Activated CD4-positive, alpha-beta T cell treated with anti-CD3 and anti-CD28 coated beads, Interleukin-2, amount 10 ng/mL, durations not matched to agents 7 days and 5 days (primary cell): ENCODE data around the gene PSMD13. TPM values are rescaled to one million over a fixed set of nuclear protein-coding genes. Genes with fewer than 3 reads are reported as not detected.
A peak's percentile ranks its signal among the peaks of the same experiment; 100 is the strongest.
"Not testable (repeated sequence)": the region's sequence is repeated elsewhere in the genome, so short reads cannot be mapped to it uniquely, and the experiment has no call there.

Experiments used
- CTCF ChIA-PET: fragments of 350-600 bp; sonication (Branson Sonifier 250); formaldehyde crosslinking; loops from one replicate; lab custom pipeline; 2021; ENCODE audit warnings: antibody characterized with exemption; lab: Charles Lee
- POLR2A ChIA-PET: fragments of 350-600 bp; sonication (Branson Sonifier 250); formaldehyde crosslinking; loops from one replicate; lab custom pipeline; 2021; ENCODE audit warnings: antibody characterized with exemption; lab: Charles Lee
- DNase-seq: peaks from one replicate; pipeline ENCODE4 v3.0.0-alpha.2; 2020
- H3K27ac Mint-ChIP-seq: one replicate; pipeline ENCODE4 v1.8.0; 2021; ENCODE audit warnings: mild to moderate bottlenecking, moderate library complexity, mixed read lengths
- H3K27me3 Mint-ChIP-seq: one replicate; pipeline ENCODE4 v1.8.0; 2021; ENCODE audit warnings: mixed read lengths
- H3K36me3 Mint-ChIP-seq: one replicate; pipeline ENCODE4 v1.8.0; 2021; ENCODE audit warnings: low read depth, mixed read lengths
- H3K4me1 Mint-ChIP-seq: one replicate; pipeline ENCODE4 v1.8.0; 2021; ENCODE audit warnings: mixed read lengths
- H3K4me3 Mint-ChIP-seq: one replicate; pipeline ENCODE4 v1.8.0; 2021; ENCODE audit warnings: mild to moderate bottlenecking, moderate library complexity, mixed read lengths
- H3K9me3 Mint-ChIP-seq: one replicate; pipeline ENCODE4 v1.8.0; 2021; ENCODE audit warnings: mixed read lengths
- total RNA-seq, 2 experiments: library from RNA; stranded (reverse); gene quantifications; one replicate each; pipeline ENCODE4 v1.2.3, GENCODE V29; 2021

PSMD13 gene
- total RNA-seq, 2 experiments from 2014 or later, result 125 to 153 TPM

GRCh38 chr11:213111-213510, 23.7 kb upstream of the PSMD13 start:
- Mint-ChIP-seq H3K9me3 (no peaks in the 10 kb centered on the region), H3K4me3 (no peak overlapping the region), H3K27ac (peak overlapping the region; percentile 42), H3K4me1 (peaks cover 23% of the 10 kb centered on the region), H3K27me3 (no peaks in the 10 kb centered on the region), H3K36me3 (peaks cover 54% of the 10 kb centered on the region)
- ChIA-PET CTCF (interaction anchor here (2.0 kb wide), 1 partner anchor 38 kb away, joined by 9 read pairs; no protein-coding TSS in a partner anchor), POLR2A (no interaction called here)
- no peak for DNase-seq

DNA sequence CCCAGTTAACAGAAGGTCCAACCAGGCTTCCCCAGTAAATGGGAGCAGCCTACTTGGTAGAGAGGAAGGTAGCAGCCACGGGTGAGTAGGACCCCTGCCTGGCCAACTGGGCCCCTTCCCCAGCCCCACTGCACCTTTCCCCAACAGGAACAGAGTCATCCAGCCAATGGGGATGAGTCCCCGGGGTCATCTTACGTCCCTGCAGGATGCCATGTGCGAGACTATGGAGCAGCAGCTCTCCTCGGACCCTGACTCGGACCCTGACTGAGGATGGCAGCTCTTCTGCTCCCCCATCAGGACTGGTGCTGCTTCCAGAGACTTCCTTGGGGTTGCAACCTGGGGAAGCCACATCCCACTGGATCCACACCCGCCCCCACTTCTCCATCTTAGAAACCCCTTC, 22.7 kb upstream of the PSMD13 start:
- Mint-ChIP-seq H3K4me1 (peaks cover 23% of the 10 kb centered on the region), H3K36me3 (peaks cover 52% of the 10 kb centered on the region), H3K27me3 (no peaks in the 10 kb centered on the region), H3K27ac (no peak overlapping the region), H3K9me3 (no peaks in the 10 kb centered on the region), H3K4me3 (no peak overlapping the region)
- ChIA-PET POLR2A (no interaction called here), CTCF (no interaction called here)
- no peak for DNase-seq

DNA sequence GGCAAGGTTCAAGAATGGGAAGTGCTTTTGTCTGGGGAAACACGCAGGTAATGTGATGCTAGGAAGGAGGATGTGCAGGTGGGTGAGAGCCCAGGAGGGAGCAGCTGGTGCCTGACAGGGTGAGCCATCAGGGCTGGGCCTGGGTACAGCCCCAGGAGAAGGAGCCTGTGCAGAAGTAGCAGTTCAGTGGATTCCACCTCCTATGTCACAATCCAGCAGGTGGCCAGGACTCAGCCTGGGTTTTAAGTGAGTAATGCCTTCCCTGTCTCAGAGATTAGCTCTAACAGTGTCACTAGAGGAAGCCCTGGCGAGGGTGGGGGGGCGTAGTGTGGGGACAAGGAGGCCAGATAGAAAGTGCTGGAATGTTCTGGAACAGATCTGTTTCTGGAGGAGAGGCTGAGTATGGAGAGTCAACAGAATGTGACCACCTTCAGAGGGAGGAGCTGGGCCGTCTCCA, 21.2 kb upstream of the PSMD13 start:
- ChIA-PET POLR2A (no interaction called here), CTCF (interaction anchor here (0.7 to 1.9 kb wide), 4 partner anchors 9 to 303 kb away, joined by 3 to 13 read pairs (median 4); no protein-coding TSS in a partner anchor)
- H3K27ac Mint-ChIP-seq, result no peak overlapping the region
- H3K36me3 Mint-ChIP-seq, result peaks cover 41% of the 10 kb centered on the region
- no peaks in the 10 kb centered on the region for H3K9me3 Mint-ChIP-seq
- H3K4me3 Mint-ChIP-seq, result no peak overlapping the region
- no peaks in the 10 kb centered on the region for H3K27me3 Mint-ChIP-seq
- H3K4me1 Mint-ChIP-seq, result peaks cover 11% of the 10 kb centered on the region
- no peak for DNase-seq

GRCh38 chr11:216081-216974, 20.4 kb upstream of the PSMD13 start:
- Mint-ChIP-seq H3K4me3 (no peak overlapping the region), H3K36me3 (peaks cover 33% of the 10 kb centered on the region), H3K27me3 (no peaks in the 10 kb centered on the region), H3K4me1 (peaks cover 10% of the 10 kb centered on the region), H3K9me3 (no peaks in the 10 kb centered on the region), H3K27ac (no peak overlapping the region)
- POLR2A ChIA-PET, result interaction anchor here (0.7 kb wide), 1 partner anchor 8 kb away, joined by 3 read pairs; no protein-coding TSS in a partner anchor
- no peak for DNase-seq
- CTCF ChIA-PET, result interaction anchor here (0.7 to 1.9 kb wide), 6 partner anchors 8 to 303 kb away, joined by 3 to 13 read pairs (median 3); no protein-coding TSS in a partner anchor

- peaks cover 10% of the 10 kb centered on the region for H3K4me1 Mint-ChIP-seq
- no peaks in the 10 kb centered on the region for H3K9me3 Mint-ChIP-seq
- H3K27me3 Mint-ChIP-seq, result no peaks in the 10 kb centered on the region
- CTCF ChIA-PET, result interaction anchor here (1.3 to 1.7 kb wide), 2 partner anchors 20 to 33 kb away, joined by 3 to 5 read pairs; no protein-coding TSS in a partner anchor
- DNase-seq, result no peak
- no peak overlapping the region for H3K4me3 Mint-ChIP-seq
- H3K36me3 Mint-ChIP-seq, result peaks cover 25% of the 10 kb centered on the region
- POLR2A ChIA-PET, result no interaction called here
- H3K27ac Mint-ChIP-seq, result peak overlapping the region; percentile 68
Measured at GRCh38 chr11:217704-218103, 19.1 kb upstream of the PSMD13 start.

DNA sequence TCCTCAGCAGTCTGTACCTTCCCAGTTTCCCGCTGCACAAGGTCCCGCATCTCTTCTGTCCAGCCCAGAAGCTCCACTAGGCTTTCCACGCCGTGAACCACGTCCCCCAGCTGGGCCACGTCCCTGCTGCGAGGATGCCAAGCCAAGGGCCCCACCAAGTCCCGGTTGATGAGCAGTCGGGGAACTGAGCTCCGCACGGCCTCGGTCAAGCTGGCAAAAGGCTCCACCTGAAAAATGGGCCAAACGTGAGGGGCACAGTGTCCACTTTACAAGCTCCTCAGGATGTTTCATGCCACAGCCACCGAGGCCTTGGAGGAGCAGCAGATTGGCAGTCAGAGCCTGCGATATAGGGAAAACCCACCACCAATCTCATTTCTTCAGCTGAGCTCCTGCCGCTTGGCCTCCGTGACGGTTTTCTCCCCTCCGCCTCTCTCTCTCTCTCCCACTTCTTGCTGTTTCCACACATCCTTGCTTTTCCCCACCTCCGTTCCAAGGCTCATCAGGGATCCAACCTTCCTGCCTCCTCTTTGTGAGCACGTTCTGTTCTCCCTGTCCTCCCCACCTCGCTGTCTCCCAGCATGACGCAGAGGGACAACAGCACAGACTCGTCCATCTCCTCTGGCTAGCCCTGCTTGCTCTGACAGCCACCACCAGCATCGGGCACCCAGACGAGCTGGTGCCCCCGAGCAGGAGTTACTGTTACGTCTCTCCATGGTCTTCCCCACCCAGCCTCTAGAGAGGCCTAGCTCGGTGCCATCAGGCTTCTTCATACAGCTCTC, 17.8 kb upstream of the PSMD13 start:
- ChIA-PET CTCF (interaction anchor here (1.2 to 2.0 kb wide), 3 partner anchors 11 to 300 kb away, joined by 3 to 7 read pairs (median 5); partner anchors contain the start of genes BET1L and RIC8A), POLR2A (no interaction called here)
- Mint-ChIP-seq H3K27ac (no peak overlapping the region), H3K4me3 (no peak overlapping the region), H3K27me3 (no peaks in the 10 kb centered on the region), H3K4me1 (peaks cover 10% of the 10 kb centered on the region), H3K9me3 (no peaks in the 10 kb centered on the region), H3K36me3 (peaks cover 19% of the 10 kb centered on the region)
- DNase-seq, result no peak

DNA sequence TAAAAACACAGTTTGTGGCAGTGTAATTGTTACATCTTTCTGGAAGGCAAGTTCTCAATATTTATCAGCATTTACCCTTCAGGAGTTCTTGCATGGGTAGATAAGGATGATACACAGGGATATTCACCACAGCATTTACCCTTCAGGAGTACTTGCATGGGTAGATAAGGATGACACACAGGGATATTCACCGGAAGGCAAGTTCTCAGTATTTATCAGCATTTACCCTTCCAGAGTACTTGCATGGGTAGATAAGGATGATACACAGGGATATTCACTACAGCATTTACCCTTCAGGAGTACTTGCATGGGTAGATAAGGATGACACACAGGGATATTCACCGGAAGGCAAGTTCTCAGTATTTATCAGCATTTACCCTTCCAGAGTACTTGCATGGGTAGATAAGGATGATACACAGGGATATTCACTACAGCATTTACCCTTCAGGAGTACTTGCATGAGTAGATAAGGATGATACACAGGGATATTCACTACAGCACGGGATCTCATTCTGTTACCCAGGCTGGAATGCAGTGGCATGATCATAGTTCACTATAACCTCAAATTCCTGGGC, 16.0 kb upstream of the PSMD13 start:
- peaks cover 10% of the 10 kb centered on the region for H3K4me1 Mint-ChIP-seq

DNA sequence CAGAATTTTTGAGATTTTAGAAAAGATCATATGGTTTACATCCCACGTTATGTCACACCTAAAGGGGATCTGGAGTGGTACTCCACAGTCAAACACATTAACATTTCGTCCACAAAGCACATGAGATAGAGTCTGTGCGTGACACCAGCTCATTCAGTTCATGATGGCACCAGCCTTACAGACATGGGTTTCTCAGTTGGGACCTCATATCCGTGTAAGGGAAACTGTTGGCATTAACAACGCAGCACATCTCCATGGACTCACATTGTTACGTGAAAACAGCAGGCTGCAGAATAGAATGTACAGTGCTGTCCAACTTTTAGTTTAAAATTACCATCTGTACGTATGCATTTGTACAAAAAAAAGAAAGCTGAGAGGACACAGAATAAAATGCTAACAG, 15.2 kb upstream of the PSMD13 start:
- H3K9me3 Mint-ChIP-seq, result no peaks in the 10 kb centered on the region
- H3K36me3 Mint-ChIP-seq, result no peaks in the 10 kb centered on the region
- POLR2A ChIA-PET, result no interaction called here
- no peak overlapping the region for H3K4me3 Mint-ChIP-seq
- H3K4me1 Mint-ChIP-seq, result peaks cover 15% of the 10 kb centered on the region
- no peak overlapping the region for H3K27ac Mint-ChIP-seq
- CTCF ChIA-PET, result interaction anchor here (1.1 to 2.0 kb wide), 3 partner anchors 10 to 14 kb away, joined by 3 to 4 read pairs (median 3); partner anchors contain the start of gene BET1L
- H3K27me3 Mint-ChIP-seq, result no peaks in the 10 kb centered on the region
- no peak for DNase-seq

More for the DNA sequence above, 16.0 kb upstream of the PSMD13 start:
- DNase-seq, POLR2A ChIA-PET, H3K27ac Mint-ChIP-seq, H3K4me3 Mint-ChIP-seq, H3K9me3 Mint-ChIP-seq, H3K36me3 Mint-ChIP-seq, H3K27me3 Mint-ChIP-seq: not testable (repeated sequence)
- CTCF ChIA-PET, result interaction anchor here (1.1 kb wide), 1 partner anchor 14 kb away, joined by 3 read pairs; the partner anchor contains the start of gene BET1L

- Mint-ChIP-seq H3K4me3 (no peak overlapping the region), H3K9me3 (no peaks in the 10 kb centered on the region), H3K4me1 (peaks cover 12% of the 10 kb centered on the region), H3K27ac (no peak overlapping the region), H3K27me3 (no peaks in the 10 kb centered on the region), H3K36me3 (no peaks in the 10 kb centered on the region)
- ChIA-PET POLR2A (no interaction called here), CTCF (interaction anchor here (1.2 to 2.0 kb wide), 2 partner anchors 10 to 13 kb away, joined by 3 to 4 read pairs; no protein-coding TSS in a partner anchor)
- DNase-seq, result no peak
Measured at GRCh38 chr11:221998-222789, 14.6 kb upstream of the PSMD13 start.

DNA sequence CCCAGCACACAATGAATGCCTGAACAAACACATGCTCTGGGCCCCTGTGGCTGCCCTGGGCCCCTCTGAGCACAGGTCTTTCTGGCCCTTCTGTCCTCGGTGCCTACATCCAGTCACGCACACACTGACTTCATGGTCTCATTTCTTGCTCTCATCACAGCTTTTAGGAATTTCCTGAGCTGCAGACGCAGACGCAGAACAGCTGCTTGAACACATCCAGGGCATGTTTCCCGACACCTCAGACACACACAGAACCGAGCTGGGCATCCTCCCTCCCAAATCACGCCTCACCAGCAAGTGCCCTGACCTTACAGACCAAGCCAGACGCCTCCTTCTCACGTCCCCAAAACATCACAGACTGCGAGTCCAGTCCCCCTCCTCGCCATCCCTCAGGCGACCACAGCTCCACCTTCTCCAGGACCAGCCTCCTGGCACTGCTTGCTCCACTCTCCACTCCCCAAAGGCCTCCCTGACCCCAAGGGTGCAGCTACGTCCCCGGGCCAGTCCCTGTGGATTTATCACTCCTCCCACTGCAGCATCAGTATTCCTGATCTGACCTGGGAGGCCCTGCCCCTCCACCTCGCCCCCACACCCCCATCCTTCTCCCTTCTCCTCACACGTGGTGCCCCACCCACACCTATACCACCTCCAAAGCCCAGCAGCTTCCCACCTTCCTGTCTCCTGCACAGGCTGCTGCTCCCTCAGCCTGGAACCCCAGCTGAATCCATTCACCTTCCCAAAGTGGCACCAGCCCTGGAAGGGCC, 13.6 kb upstream of the PSMD13 start:
- H3K9me3 Mint-ChIP-seq, result no peaks in the 10 kb centered on the region
- H3K4me1 Mint-ChIP-seq, result peaks cover 5% of the 10 kb centered on the region
- CTCF ChIA-PET, result interaction anchor here (1.2 to 2.0 kb wide), 2 partner anchors 11 to 14 kb away, joined by 3 to 4 read pairs; no protein-coding TSS in a partner anchor
- no peaks in the 10 kb centered on the region for H3K36me3 Mint-ChIP-seq
- H3K27ac Mint-ChIP-seq, result no peak overlapping the region
- no peak overlapping the region for H3K4me3 Mint-ChIP-seq
- POLR2A ChIA-PET, result no interaction called here
- no peak for DNase-seq
- H3K27me3 Mint-ChIP-seq, result no peaks in the 10 kb centered on the region

GRCh38 chr11:223884-224283, 12.9 kb upstream of the PSMD13 start:
- Mint-ChIP-seq H3K27me3 (no peaks in the 10 kb centered on the region), H3K4me1 (peaks cover 5% of the 10 kb centered on the region), H3K4me3 (no peak overlapping the region), H3K9me3 (no peaks in the 10 kb centered on the region), H3K36me3 (no peaks in the 10 kb centered on the region), H3K27ac (no peak overlapping the region)
- ChIA-PET CTCF (no interaction called here), POLR2A (no interaction called here)
- DNase-seq, result no peak
